Measurements from ENCODE around the gene TCL1A.

Gene TCL1A

GRCh38 chr14:95703805-95704204 is 10.1 kb downstream of the TCL1A start:
- no peak for DNase-seq

- DNase-seq, result no peak
Measured at GRCh38 chr14:95703341-95703740, 10.6 kb downstream of the TCL1A start.

DNA sequence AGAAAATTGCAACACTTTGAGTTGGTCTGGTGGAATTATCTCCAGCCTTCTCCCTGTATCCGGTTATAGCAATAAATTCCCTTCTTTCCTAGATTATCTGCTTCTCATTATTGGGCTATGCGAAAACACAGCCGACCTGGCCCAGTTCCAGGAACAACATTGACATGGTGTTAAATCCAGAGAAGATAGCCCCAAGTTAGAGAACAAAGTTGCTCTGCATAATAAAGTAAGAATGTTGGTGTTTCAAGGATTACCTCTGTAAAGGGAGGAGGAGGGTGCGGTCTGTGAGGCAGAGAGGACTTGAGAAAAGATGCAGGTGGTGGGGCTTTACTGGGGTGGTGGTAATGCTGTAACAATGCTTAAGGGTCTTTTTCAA is 12.1 kb downstream of the TCL1A start:
- peak; percentile 79 for DNase-seq

DNA sequence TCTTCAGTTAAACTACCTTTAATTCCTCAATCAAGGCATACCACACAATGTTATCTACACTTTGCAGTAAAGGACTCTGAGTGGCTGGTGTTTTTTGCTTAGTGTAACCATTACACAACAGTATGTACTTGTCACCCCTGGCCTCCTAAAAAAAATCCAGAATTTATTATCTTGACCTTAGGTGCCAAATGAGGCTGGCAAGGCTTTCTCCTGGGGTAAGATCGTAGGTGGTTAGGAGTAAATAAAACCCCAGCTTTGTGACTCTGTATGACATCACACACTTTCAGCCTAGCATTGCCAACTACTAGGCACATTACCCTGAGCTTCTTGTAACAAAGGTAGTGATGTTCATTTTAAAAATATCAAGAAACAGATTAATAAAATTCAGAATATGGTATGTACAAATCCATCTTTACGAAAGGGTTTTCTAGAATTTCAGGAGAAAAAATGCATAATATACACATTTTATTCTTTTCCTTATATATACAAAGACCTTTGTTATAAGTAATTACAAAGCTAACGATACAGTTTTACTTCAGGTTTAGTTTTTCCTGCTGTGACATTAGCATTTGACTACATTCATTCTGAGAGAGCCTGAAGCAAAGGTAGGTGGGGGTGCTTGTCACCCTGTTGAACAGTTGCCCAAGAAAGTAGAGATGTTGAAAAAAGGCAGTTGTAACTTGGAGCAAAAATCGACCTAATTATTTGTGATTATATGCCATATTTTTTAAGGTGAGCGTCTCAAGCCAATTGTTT is 13.5 kb downstream of the TCL1A start:
- no peak for DNase-seq

- no peak for DNase-seq
Measured at GRCh38 chr14:95699412-95699811, 14.5 kb downstream of the TCL1A start.

GRCh38 chr14:95698287-95698686 is 15.6 kb downstream of the TCL1A start:
- DNase-seq, result no peak

GRCh38 chr14:95697764-95698163 is 16.2 kb downstream of the TCL1A start:
- no peak for DNase-seq

GRCh38 chr14:95696741-95697140 is 17.2 kb downstream of the TCL1A start:
- no peak for DNase-seq

- DNase-seq, result no peak
Measured at GRCh38 chr14:95695913-95696312, 18.0 kb downstream of the TCL1A start.

DNA sequence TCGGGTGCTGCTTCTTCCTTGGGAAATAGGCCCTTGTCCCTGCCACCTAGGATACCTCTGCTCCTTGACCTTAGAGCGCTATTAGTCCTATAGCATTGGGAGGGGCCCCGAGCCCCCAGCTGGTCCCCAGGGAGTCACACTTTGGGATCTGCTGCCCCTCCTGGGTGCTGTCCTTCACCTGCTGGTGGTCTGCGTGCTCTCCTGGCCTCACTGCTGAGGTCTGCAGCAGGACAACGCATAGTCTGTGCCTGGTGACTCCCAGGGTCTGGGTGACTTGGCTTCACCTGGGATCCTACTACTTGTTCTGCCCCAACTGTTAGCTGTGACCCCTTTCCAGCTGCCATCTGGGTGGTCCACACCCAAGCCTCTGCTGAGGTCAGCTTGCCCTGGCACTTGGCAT is 18.9 kb downstream of the TCL1A start:
- DNase-seq, result no peak

GRCh38 chr14:95692109-95692508 is 21.8 kb downstream of the TCL1A start:
- no peak for DNase-seq

DNA sequence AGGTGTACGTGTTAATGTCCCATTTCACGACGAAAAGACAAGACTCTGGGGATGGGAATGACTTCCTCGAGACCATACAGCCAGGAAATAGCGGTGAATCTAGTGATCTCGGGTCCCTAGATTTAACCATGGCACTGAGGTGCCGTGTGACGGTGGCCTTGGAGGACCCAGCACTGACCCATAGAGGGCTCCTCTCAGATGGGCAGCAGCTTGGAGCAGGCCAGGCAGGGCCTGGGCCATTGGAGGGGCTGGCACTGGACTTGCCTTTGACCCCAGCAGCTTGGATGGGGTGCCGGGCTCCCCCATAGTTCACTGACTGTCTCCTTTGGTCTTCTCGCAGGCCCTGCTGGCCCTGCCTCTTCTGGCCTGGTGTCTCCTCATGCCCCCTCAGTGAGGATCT is 22.3 kb downstream of the TCL1A start:
- DNase-seq, result no peak

DNA sequence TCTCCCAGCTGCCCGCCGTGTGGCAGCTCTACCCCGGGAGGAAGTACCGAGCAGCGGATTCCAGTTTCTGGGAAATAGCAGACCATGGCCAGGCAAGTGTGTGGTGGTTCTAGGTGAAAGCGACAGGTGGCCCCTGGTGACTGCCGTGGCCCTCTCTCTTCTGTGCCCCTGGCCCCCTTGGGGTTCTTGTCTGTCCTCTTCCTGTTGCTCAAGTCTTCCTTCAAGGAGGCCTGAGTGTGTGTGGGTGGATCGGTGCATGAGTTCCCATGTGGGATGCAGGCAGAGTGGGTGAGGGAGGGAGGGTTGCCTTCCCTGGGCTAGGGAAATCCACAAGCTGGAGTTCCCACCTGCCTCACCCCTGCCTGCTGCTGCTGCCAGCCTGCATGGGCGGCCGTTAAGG is 23.1 kb downstream of the TCL1A start:
- no peak for DNase-seq

DNA sequence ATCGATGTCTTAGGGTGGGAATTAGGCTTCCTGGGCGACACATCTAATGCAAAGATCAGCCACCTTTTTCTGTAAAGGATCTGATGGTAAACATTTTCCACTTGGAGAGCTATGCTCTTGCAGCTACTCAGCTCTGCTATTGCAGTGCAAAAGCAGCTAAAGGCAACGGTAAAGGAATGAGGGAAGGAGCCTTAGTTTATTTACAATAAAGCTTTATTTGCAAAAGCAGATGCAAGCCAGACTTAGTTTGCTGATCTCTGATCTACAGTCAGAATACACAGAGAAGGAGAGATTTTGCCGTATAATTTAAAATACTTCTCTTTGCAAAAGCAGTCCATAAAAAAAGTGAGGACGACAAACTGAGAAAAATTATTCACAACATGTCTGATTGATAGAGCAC is 24.5 kb downstream of the TCL1A start:
- no peak for DNase-seq

DNA sequence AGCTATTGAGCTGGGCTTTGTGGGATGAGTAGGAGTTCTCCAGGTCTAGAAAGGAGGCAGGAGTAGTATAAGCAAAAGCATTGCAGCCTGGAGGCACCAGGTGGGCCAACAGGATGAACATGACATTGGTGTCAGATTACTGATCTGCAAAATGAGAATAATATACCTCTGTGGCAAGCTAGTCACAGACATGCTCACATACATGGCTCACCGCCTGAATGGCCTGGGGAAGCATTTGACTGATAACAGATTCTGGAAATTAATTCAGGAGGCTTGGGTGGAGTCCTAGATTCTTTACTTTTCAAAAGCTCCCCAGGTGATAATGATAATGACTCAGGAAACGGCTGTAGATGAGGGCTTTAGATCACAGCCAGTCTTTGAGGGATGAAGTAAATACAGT is 27.0 kb downstream of the TCL1A start:
- no peak for DNase-seq

DNA sequence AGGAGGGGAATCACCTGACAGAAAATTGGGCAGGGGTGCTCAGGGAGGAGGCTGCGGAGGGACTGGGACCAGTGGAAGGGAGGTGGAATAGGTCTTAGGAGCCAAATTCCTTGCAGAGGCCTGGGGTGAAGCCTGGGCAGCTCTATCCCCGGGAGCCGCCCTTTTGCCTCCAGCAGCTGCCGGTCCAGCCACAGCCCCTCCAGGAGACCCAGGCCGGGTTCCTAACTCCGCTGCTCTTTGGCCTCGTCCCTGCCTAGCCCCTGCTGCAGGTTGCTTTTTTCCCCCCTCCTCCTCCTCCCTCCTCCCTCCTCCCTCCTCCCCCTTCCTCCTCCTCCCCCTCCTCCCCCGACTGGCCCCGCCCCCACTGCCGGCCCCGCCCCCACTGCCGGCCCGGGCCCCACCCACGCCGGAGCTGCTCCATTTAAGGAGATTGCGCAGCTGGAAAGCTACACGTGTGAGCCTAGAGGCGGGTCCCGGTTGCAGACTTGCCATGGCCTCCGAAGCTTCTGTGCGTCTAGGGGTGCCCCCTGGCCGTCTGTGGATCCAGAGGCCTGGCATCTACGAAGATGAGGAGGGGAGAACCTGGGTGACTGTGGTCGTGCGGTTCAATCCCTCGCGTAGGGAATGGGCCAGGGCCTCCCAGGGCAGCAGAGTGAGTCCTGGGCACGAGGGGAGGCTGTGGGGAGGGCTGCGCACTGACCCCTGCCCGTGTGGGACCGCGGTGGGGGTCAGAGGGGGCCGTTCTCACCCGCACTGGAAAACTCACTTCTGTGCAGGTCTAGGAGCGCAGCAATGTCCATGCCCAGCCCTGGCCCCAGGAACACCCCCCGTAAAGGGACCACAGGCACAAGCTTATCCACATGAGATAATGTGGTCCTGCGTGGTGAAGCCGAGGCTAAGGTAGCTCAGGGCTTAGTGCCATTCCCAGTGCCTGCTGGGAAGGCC is 27.7 kb downstream of the TCL1A start, which contains the start of gene TCL1B:
Gene TCL1B, plus strand, starts transcription at position 449 of the 945 bp plus-strand sequence. Its CDS starts 42 bp downstream, at position 491.
- no peak for DNase-seq

DNA sequence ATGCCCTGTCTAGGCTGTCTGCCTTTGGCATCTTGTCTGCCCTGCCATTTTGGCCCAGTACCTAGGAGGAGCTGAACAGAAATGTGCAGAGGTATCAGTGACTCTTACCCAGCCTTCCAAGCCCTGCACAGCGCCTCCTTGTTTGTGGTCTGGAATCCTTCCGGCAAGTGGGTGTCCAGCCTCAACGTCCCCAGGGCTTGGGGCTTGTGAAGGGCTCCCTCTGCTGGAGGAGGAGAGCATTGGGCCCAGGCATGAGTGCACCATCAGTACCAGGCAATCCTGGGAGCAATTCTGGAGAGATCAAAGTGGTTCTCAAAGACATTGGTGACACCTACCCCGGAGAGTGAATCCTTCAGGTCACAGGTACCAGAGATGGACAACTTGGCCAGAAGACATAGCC is 30.1 kb downstream of the TCL1A start:
- DNase-seq, result no peak

DNA sequence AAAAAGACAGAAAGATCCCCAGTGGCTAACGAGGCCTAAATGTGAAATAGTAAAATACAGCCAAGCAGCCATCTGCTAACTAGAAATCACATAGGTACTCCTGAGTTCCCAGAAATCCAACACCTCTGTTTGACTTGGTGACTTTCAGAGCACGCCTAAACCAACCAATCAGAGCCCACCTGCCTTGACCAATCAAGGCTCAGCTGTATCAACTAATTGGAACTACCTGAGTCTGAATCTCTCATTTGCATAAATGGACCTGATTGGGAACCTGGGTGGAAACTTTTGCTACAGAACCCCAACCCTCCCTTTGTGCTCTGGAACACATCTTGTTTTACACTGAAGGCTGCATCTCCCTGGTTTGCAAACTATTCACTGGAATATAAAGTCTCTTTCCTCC is 32.8 kb downstream of the TCL1A start:
- DNase-seq, result no peak

- peak; percentile 25 for DNase-seq
Measured at GRCh38 chr14:95679998-95680735, 33.8 kb downstream of the TCL1A start.

DNA sequence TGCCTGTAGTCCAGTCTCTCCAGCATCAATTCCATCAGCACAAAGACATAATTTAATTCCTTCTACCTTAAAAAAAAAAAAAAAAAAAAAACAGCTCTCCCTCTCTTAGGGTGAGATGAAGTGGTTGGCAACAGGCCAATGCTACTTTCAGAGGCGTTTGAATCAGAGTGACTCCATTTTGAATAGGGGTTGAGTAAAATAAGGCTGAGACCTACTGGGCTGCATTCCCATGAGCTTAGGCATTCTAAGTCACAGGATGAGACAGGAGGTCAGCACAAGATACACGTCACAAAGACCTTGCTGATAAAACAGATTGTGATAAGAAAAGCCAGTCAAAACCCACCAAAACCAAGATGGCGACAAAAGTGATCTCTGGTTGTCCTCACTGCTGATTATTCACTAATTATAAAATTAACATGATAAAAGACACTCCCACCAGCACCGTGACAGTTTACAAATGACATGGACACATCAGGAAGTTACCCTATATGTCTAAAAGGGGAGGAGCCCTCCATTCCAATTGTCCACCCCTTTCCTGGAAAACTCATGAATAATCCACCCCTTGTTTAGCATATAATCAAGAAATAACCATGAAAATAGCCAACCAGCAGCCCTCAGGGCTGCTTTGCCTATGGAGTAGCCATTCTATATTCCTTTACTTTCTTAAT is 34.6 kb downstream of the TCL1A start:
- DNase-seq, result no peak

GRCh38 chr14:95677179-95677835 is 36.6 kb downstream of the TCL1A start:
- no peak for DNase-seq

GRCh38 chr14:95675486-95675885 is 38.4 kb downstream of the TCL1A start:
- DNase-seq, result peak; percentile 84
